Stomach smooth muscle (tissue), 2 donors: ENCODE measurements around the gene TMEM260.

Experiments used
- H3K27ac ChIP-seq: one replicate; pipeline ENCODE4 v1.7.0; 2013; ENCODE audit warnings: mild to moderate bottlenecking, low read length, inconsistent platforms
- H3K27me3 ChIP-seq, 2 donors: one replicate each; pipeline ENCODE4 v1.7.0; 2013; ENCODE audit warnings: low read length in 2 of 2; ENCODE audit not compliant: insufficient read depth in 2 of 2, control insufficient read depth in 1 of 2
- H3K36me3 ChIP-seq, 2 donors: one replicate each; pipeline ENCODE4 v1.7.0; 2013; ENCODE audit warnings: low read length in 2 of 2; ENCODE audit not compliant: control insufficient read depth in 2 of 2, insufficient read depth in 2 of 2
- H3K4me1 ChIP-seq: one replicate; pipeline ENCODE4 v1.7.0; 2013; ENCODE audit warnings: low read length; ENCODE audit not compliant: control insufficient read depth, insufficient read depth
- H3K4me3 ChIP-seq, 2 donors: one replicate each; pipeline ENCODE4 v1.7.0; 2013; ENCODE audit warnings: low read length in 2 of 2
- H3K9ac ChIP-seq, 2 donors: one replicate each; pipeline ENCODE4 v1.7.0; 2013; ENCODE audit warnings: low read length in 2 of 2, mild to moderate bottlenecking in 1 of 2
- H3K9me3 ChIP-seq, 2 donors: one replicate each; pipeline ENCODE4 v1.7.0; 2013; ENCODE audit warnings: low read length in 2 of 2; ENCODE audit not compliant: control insufficient read depth in 2 of 2
- donor health status: healthy.
- donor health status: Pancreatic carcinoma.

The TMEM260 gene

DNA sequence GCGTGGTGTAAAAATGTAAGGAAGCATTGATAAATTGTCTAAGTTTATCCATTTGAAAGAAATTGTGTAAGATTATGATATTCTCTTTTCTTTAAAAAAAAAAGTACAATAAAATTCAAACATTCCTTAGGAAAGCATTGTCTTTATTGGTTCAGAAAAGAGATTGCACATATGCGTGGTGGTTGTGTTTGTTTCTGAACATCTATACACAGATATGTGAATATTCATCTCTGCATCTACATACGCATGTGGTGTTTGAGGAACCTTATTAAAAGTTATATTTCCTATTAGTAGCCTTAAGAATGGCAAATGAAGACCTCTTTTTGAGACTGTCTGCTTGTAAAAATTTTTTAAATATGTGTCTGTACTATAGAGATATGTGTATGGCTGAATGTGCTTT lies 69.8 kb downstream of the TMEM260 start:
- Histone ChIP-seq H3K4me1 (no peaks in the 10 kb centered on the region), H3K9ac (no peak overlapping the region), H3K27me3 (no peaks in the 10 kb centered on the region), H3K27ac (no peak overlapping the region), H3K4me3 (no peak overlapping the region), H3K9me3 (no peaks in the 10 kb centered on the region), H3K36me3 (peaks cover 0 to 8% of the 10 kb centered on the region in 2 donors)

DNA sequence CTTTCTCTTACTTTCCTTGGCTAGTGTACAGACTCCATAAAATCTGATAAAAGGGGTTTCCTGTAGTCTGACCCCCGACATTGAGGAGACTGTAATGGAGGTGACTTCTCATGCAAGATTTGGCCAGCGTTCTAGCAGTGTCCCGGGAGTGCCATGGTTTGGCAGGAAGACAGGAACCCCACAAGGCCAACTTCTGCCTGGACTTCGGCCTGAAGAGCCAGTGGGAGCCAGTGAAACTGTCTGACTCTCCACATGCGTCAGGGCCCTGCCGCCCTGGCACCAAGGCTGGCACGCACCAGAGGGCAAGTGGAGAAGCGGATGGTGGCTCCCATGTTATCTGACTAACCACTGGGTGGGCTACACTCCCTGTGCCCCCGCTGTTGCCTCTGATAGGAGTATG lies 70.5 kb downstream of the TMEM260 start:
- H3K36me3 ChIP-seq = peaks cover 0 to 8% of the 10 kb centered on the region in 2 donors
- no peak overlapping the region for H3K4me3 ChIP-seq
- H3K4me1 ChIP-seq = no peaks in the 10 kb centered on the region
- H3K27ac ChIP-seq = no peak overlapping the region
- no peak overlapping the region for H3K9ac ChIP-seq
- H3K27me3 ChIP-seq = no peaks in the 10 kb centered on the region
- no peaks in the 10 kb centered on the region for H3K9me3 ChIP-seq

- H3K27ac ChIP-seq = no peak overlapping the region
- H3K36me3 ChIP-seq = peaks cover 0 to 8% of the 10 kb centered on the region in 2 donors
- H3K9ac ChIP-seq = no peak overlapping the region
- H3K27me3 ChIP-seq = no peaks in the 10 kb centered on the region
- H3K4me3 ChIP-seq = no peak overlapping the region
- no peaks in the 10 kb centered on the region for H3K4me1 ChIP-seq
- no peaks in the 10 kb centered on the region for H3K9me3 ChIP-seq
Observed at GRCh38 chr14:56650979-56651378, 71.4 kb downstream of the TMEM260 start.

- H3K9me3 ChIP-seq = no peaks in the 10 kb centered on the region
Observed at GRCh38 chr14:56657604-56658003, 78.0 kb downstream of the TMEM260 start.

DNA sequence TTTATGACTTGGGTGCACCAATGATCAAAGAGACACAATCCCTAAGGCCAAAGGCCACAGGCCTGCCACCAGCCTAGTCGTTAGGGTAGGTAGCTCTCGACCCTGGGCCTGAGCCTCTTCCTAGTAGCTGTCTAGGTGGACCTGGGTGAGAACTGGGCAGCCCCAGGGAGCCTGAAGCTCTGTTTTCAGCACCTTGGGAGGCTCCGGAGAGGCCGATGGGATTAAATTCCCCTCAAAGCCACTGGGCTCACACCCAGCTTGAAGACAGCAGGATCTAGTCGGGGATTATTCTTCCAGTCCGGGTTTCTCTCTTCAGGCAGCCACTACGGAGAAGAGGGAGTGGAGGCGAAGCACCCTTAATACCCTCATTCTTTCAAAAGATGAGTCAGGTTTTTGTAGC lies 79.8 kb downstream of the TMEM260 start:
- no peak overlapping the region for H3K27ac ChIP-seq
- H3K27me3 ChIP-seq = peaks cover 0 to 2% of the 10 kb centered on the region in 2 donors
- no peaks in the 10 kb centered on the region for H3K9me3 ChIP-seq
- H3K4me1 ChIP-seq = no peaks in the 10 kb centered on the region
- no peak overlapping the region for H3K4me3 ChIP-seq
- H3K9ac ChIP-seq = no peak overlapping the region
- H3K36me3 ChIP-seq = no peaks in the 10 kb centered on the region

More at GRCh38 chr14:56657604-56658003, 78.0 kb downstream of the TMEM260 start:
- H3K4me3 ChIP-seq = no peak overlapping the region
- H3K4me1 ChIP-seq = no peaks in the 10 kb centered on the region
- H3K27ac ChIP-seq = no peak overlapping the region
- H3K27me3 ChIP-seq = no peaks in the 10 kb centered on the region
- no peaks in the 10 kb centered on the region for H3K36me3 ChIP-seq
- no peak overlapping the region for H3K9ac ChIP-seq

GRCh38 chr14:56659964-56660551 lies 80.5 kb downstream of the TMEM260 start:
- H3K36me3 ChIP-seq = no peaks in the 10 kb centered on the region
- no peak overlapping the region for H3K9ac ChIP-seq
- peaks cover 0 to 2% of the 10 kb centered on the region in 2 donors for H3K27me3 ChIP-seq
- H3K27ac ChIP-seq = no peak overlapping the region
- H3K4me1 ChIP-seq = no peaks in the 10 kb centered on the region
- no peak overlapping the region for H3K4me3 ChIP-seq
- H3K9me3 ChIP-seq = no peaks in the 10 kb centered on the region

GRCh38 chr14:56660677-56661389 lies 81.2 kb downstream of the TMEM260 start:
- H3K4me1 ChIP-seq = no peaks in the 10 kb centered on the region
- H3K9me3 ChIP-seq = no peaks in the 10 kb centered on the region
- H3K27ac ChIP-seq = no peak overlapping the region
- H3K4me3 ChIP-seq = no peak overlapping the region
- peaks cover 0 to 2% of the 10 kb centered on the region in 2 donors for H3K27me3 ChIP-seq
- no peaks in the 10 kb centered on the region for H3K36me3 ChIP-seq
- H3K9ac ChIP-seq = no peak overlapping the region

DNA sequence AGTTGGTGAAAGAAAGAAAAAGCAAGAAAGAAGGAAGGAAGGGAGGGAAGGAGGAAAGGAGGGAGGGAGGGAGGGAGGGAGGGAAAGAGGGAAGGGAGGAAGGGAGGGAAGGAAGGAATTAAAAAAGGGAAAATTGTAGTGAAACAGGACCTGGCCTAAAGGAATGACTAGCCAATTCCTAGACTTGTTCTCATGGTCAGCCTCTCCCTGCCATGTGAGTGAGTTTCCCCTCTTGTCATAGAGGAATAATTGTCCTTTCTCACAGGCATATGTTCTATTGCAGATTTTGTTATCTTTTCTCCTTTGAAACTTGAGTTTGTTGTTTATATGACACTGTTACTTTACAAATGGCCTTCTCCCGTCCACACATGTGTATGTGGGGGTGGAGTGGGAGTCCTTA lies 81.9 kb downstream of the TMEM260 start:
- H3K36me3 ChIP-seq = no peaks in the 10 kb centered on the region
- no peaks in the 10 kb centered on the region for H3K9me3 ChIP-seq
- no peak overlapping the region for H3K27ac ChIP-seq
- peaks cover 0 to 2% of the 10 kb centered on the region in 2 donors for H3K27me3 ChIP-seq
- H3K4me1 ChIP-seq = no peaks in the 10 kb centered on the region
- H3K9ac ChIP-seq = no peak overlapping the region
- no peak overlapping the region for H3K4me3 ChIP-seq

DNA sequence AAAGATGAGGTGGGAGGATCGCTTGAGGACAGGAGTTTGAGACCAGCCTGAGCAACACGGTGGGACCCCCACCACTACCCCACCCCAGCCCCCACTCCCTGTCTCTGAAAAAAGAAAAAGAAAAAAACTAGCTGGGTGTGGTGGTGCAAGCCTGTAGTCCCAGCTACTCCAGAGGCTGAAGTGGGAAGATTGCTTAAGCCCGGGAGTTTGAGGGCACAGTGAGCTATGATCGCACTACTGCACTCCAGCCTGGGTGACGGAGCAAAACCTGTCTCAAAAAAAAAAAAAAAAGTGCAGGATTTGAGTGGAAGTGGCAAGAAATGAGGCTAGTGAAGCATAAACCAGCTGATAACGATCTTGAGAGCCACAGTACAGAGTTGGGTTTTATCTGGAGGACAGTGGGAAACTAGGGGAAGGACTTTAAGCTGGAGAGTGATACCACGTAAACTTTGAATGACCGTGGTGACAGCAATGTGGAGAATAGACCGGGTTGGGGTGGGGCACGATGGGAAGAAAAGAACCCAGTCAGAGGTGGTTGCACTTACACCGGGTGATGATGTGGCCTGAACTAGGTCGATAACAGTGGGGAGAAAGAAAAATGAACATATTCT lies 85.3 kb downstream of the TMEM260 start:
- peaks cover 0 to 2% of the 10 kb centered on the region in 2 donors for H3K27me3 ChIP-seq
- H3K4me1 ChIP-seq = no peaks in the 10 kb centered on the region
- H3K36me3 ChIP-seq = no peaks in the 10 kb centered on the region
- no peak overlapping the region for H3K4me3 ChIP-seq
- H3K9me3 ChIP-seq = peaks cover 0 to 3% of the 10 kb centered on the region in 2 donors
- no peak overlapping the region for H3K27ac ChIP-seq
- H3K9ac ChIP-seq = no peak overlapping the region

GRCh38 chr14:56666294-56666693 lies 86.7 kb downstream of the TMEM260 start:
- Histone ChIP-seq H3K36me3 (no peaks in the 10 kb centered on the region), H3K4me3 (no peak overlapping the region), H3K9ac (no peak overlapping the region), H3K9me3 (peaks cover 0 to 3% of the 10 kb centered on the region in 2 donors), H3K27ac (no peak overlapping the region), H3K27me3 (peaks cover 0 to 2% of the 10 kb centered on the region in 2 donors), H3K4me1 (no peaks in the 10 kb centered on the region)

- no peak overlapping the region for H3K27ac ChIP-seq
- H3K9ac ChIP-seq = no peak overlapping the region
- no peaks in the 10 kb centered on the region for H3K4me1 ChIP-seq
- H3K4me3 ChIP-seq = no peak overlapping the region
- H3K9me3 ChIP-seq = peaks cover 0 to 3% of the 10 kb centered on the region in 2 donors
- H3K27me3 ChIP-seq = peaks cover 0 to 2% of the 10 kb centered on the region in 2 donors
- no peaks in the 10 kb centered on the region for H3K36me3 ChIP-seq
Observed at GRCh38 chr14:56666716-56667115, 87.1 kb downstream of the TMEM260 start.
